8988T (cell line): Measurements from ENCODE around the gene ADORA3.

ENCODE experiments used
- DNase-seq: peaks from one replicate; pipeline ENCODE4 v3.0.0; 2011

The ADORA3 gene

DNA sequence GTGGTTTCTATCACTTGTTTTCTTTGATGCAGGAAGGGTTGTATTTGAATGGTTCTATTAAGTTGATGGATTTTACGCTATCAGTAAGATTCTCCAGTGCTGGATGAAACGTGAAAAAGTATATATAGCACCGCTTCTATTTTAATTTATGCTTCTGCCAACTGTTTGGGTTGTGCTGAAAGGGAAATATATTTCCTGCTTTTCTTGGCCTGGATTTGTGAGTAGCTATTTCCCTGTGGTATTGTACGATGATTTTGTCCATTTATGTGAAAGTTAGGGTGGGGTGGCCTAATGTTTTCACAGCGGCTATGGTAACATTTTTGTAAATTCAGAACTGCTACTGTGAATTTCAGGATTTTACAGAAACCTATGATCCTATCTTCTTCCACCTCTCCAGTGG, 29.3 kb downstream of the ADORA3 start:
- DNase-seq = no peak

GRCh38 chr1:111471538-111471937, 31.9 kb downstream of the ADORA3 start:
- no peak for DNase-seq

GRCh38 chr1:111471012-111471411, 32.4 kb downstream of the ADORA3 start:
- no peak for DNase-seq

DNA sequence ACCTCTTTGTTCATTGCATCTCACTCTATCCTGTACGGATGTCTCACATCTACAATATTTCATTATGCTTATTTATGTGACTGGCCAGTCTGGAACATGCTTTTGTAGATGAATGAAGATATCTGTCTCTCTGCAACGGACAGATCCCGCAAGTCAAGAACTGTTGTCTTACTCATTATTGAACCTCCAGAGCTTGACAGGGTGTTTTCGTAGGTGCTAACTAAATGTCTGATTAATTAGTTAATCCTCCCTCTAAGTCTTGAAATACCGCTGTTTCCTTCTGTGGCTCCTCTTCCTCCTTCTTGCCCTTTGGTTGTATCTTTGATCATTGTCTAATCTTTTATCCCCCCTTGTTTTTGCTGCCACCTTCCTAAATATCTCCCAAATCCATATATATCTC, 32.8 kb downstream of the ADORA3 start:
- no peak for DNase-seq

GRCh38 chr1:111469539-111469938, 33.9 kb downstream of the ADORA3 start:
- DNase-seq = no peak

- no peak for DNase-seq
Observed at GRCh38 chr1:111468717-111469100, 34.7 kb downstream of the ADORA3 start.

DNA sequence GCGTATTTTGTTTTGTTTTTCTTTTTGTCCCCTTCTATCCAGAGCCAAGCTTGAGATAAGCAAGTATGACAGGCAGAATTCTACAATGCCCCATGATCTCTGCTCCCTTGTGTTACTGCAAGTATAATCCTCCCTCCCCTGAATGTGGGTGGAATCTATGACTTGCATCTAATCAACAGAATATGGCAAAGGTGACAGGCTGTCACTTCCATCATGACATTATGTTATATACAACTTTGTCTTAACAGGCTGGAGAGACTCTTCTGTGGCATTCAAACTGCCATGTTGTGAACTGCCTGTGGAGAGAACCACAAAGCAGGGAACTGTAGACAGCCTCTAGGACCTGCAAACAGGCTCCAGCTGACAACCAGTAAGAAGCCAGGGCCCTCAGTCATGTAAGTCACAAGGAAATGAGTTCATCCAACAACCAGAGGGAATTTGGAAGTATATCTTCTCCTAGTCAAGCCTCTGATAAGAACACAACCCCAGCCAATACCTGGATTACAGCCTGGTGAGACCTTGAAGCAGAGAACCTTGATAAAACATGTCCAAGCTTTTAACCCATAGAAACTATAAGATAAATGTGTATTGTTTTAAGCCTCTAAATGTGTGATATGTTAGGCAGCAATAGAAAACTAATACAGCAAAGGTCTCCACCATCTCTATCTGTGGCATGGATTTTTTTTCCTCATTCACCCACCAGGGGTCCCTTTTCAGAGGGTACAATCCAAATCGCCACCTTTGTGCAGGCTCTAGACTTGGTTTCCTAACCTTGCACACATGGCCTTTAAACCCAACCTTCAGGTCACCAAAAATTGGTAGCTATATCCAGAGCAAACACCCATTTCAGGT, 35.3 kb downstream of the ADORA3 start:
- DNase-seq = no peak

DNA sequence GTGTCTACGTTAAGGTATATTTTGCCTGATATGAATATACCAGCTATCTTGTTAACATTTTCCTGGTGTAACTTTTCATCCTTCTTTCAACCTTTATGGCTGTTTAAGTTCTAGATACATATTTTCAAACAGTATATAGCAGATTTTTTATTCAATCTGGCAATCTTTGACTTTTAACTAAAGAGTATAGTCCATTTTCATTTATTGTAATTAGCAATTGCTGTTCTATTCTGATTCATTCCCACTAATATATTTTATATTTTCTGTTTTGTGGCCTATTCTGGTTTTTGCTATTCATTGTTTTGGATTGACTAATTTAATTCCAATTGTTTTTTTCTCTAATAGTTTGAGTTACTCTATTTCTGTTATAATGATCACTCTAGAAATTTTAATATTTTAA, 37.0 kb downstream of the ADORA3 start:
- no peak for DNase-seq

GRCh38 chr1:111465754-111466153, 37.7 kb downstream of the ADORA3 start:
- no peak for DNase-seq

- no peak for DNase-seq
Observed at GRCh38 chr1:111463029-111463683, 40.3 kb downstream of the ADORA3 start.

DNA sequence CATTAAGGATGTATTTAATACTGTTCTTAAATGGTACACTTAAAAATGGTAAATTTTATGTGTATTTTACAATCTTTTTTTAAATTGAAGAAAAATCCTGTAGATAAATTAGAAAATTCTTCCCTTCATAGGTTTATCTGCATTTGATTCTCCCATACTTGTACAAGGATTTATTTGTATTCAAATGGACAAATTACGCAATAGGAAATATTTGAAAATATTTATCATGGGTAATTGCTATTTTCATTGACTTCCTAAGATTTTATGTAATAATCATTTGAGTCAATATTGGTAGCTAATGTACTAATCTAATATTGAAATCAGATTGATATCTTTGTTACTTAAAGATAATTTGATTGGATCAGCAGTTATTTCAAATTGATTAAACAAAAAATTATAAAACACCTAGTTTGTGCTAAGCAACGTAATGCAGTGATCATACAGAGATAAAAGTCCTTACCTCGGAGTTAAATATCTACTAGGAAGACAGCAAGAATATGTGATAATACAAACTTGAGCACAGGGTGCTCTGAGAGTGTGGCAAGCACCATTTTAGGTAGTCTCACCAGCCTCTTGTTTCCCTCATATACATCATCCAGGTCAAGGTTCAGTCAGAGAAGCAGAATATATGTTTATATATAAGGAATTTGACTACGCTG, 40.9 kb downstream of the ADORA3 start:
- no peak for DNase-seq

DNA sequence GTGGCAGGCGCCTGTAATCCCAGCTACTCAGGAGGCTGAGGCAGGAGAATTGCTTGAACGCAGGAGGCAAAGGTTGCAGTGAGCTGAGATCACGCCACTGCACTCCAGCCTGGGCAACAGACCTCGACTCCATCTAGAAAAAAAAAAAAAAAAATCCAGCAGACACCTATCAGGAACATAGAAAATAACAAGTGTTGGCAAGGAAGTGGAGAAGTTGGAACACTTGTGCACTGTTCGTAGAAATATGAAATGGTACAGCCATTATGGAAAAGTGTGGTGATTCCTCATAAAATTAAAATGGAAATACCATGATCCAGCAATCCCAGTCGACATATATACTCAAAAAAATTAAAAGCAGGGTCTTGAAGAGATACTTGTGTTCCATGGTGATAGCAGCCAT, 41.7 kb downstream of the ADORA3 start:
- DNase-seq = no peak

- no peak for DNase-seq
Observed at GRCh38 chr1:111455642-111456031, 47.8 kb downstream of the ADORA3 start.

GRCh38 chr1:111454859-111455641, 48.4 kb downstream of the ADORA3 start:
- no peak for DNase-seq

DNA sequence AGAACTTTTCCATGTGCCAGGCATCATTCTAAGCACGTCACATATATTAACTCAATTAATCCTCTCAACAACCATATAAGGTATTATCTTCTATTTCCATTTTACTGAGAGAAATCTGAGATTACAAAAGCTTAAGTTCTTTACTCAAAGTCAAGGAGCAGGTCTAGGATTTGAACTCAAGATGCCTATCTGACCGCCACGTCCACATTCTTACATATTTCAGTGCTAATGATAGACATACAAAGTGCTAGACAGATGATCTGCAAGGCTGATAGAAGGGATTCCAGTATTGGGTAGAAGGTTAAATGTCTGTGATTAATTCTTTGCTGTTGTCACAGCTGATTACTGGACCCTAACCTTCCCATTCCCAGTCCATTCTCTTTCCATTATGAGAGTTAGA, 49.7 kb downstream of the ADORA3 start:
- DNase-seq = no peak

DNA sequence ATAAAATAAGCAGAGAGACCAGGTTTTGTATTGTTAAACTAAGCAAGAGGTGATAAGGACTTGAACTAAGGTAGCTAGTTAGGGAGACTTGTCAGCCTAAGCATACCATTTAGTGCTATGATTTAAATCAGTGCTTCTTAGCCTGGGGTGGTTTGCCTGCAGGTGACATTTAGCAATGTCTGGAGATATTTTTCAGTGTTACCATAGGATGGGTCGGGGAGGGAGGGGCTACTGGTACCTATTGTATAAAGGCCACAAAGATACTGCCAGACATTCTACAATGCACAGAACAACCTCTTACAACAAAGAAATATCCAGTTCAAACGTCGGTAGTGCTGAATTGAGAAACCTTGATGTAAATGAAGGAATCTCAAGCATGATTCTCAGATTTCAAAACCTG, 50.9 kb downstream of the ADORA3 start:
- no peak for DNase-seq

- DNase-seq = no peak
Observed at GRCh38 chr1:111450185-111450584, 53.2 kb downstream of the ADORA3 start.

GRCh38 chr1:111449703-111450017, 53.8 kb downstream of the ADORA3 start:
- no peak for DNase-seq
